ENCODE results near the gene MARK3.

The MARK3 gene

DNA sequence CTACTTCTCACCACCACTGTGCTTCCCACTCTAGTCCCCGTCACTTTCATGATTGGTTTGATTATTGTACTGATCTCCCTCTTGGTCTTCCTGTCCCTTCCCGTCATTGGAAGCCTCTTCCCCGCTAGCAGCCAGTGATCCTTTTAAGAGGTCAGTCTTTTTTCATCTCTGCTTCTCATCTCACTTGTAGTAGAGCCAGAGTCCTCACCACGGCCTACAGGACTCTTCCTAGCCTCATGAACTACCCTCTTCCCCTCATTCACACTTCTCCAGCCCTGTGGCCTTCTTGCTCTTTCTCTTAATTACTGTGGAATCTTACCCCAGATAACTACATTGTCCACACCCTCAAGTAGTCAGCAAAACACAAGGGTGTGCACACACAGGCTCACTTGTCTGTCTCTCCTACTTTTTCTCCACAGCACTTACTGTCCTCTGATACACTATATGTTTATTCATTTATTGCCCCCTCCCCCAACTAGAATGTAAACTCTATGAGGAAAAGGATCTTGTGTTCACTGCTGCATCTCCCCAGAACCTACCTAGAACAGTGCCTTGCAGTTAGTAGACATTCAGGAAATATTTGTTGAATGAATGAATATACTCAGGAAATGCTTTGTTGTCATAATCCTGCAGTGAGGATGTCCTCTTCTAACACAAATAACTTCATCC is 71.1 kb downstream of the MARK3 start:
- DNase-seq = no peak
- in situ Hi-C loops (cut with HindIII; ENCODE audit: low pct_ligation_motif_present, low pct_unique_long_range_greater_than_20kb, low sequenced_read_pairs) = no loop called here

DNA sequence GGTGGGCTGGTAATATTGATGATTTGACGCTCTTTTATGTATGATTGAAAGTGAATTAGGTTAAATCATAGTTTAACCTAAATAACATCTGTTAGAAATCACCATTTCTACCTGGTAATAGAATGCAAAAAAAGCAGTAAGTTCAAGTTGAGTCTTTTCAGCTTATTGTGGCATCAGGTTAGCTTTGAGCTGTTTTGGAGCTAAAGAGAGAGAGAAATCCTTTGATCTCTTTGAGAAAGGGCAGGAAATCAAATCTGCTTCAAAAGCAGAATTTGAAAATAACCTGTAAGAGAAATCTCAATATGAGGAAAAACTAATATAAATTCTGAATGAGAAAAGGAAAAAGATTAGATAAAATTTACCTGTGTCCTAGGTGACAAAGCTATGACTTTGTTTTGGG is 75.2 kb downstream of the MARK3 start:
- no peak for DNase-seq
- in situ Hi-C loops (cut with HindIII; ENCODE audit: low pct_ligation_motif_present, low pct_unique_long_range_greater_than_20kb, low sequenced_read_pairs) = no loop called here

DNA sequence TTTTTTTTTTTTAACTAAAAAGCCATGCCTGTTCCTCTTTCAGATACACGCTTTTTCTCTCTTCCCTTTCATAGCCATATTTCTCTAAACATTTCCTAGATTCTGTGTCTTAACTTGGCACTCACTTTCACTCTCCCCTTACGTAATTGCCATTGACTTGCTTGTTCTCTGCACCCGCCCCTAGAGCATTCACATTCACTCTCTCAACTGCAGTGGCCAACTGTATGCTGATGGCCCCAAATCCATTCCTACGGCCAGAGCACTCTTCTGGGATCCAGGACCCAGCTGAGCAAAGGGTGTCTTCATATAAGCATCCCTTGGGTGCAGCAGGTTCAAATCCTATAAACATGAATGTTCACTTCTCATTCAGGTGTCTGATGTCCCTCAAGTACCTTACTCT is 77.9 kb downstream of the MARK3 start:
- no peak for DNase-seq
- in situ Hi-C loops (cut with HindIII; ENCODE audit: low pct_ligation_motif_present, low pct_unique_long_range_greater_than_20kb, low sequenced_read_pairs) = no loop called here

DNA sequence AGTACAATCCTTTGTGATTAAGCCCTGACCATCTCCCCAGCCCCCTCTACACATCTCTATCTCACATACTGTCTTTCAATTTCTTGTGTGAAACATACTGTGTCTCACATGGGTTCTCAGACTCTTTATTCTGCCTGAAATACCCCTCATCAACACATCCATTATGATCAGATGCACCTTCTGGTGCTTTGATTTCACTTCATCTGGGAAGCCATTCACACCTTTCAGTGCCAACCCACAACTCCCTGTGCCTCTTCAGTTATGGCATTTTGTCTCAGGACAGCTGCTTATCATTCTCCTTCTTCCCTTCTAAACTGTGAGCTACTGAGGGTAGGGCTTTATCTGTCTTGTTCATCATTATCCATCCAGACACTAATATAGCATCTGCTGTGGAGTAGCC is 78.6 kb downstream of the MARK3 start:
- in situ Hi-C loops (cut with HindIII; ENCODE audit: low pct_ligation_motif_present, low pct_unique_long_range_greater_than_20kb, low sequenced_read_pairs) = no loop called here
- DNase-seq = no peak

DNA sequence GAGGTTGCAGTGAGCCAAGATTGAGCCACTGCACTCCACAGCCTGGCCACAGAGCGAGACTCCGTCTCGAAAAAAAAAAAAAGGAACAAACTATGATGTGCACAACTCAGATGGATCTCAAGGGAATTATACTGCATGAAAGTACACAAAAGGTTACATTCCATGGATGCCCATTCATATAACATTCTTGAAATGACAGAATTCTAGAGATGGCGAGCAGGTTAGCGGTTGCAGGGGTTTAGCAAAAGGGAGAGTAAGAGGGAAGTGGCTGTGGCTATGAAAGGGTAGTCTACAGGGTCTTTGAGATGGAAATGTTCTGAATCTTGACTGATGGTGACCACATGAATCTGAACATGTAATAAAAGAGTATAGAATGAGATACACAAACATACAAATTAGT is 87.7 kb downstream of the MARK3 start:
- DNase-seq = no peak
- in situ Hi-C loops (cut with HindIII; ENCODE audit: low pct_ligation_motif_present, low pct_unique_long_range_greater_than_20kb, low sequenced_read_pairs) = no loop called here

DNA sequence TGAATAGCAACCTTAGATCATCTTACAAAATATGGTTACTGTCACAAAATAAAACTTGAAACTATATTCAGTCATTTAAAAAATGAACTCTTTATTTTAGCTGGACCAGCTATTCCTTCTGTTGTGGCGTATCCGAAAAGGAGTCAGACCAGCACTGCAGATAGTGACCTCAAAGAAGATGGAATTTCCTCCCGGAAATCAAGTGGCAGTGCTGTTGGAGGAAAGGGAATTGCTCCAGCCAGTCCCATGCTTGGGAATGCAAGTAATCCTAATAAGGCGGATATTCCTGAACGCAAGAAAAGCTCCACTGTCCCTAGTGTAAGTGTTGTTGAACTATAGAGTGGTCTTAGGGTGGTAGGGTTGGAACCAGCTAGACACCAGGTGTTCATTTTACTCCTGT is 89.7 kb downstream of the MARK3 start:
- in situ Hi-C loops (cut with HindIII; ENCODE audit: low pct_ligation_motif_present, low pct_unique_long_range_greater_than_20kb, low sequenced_read_pairs) = no loop called here
- DNase-seq = no peak

DNA sequence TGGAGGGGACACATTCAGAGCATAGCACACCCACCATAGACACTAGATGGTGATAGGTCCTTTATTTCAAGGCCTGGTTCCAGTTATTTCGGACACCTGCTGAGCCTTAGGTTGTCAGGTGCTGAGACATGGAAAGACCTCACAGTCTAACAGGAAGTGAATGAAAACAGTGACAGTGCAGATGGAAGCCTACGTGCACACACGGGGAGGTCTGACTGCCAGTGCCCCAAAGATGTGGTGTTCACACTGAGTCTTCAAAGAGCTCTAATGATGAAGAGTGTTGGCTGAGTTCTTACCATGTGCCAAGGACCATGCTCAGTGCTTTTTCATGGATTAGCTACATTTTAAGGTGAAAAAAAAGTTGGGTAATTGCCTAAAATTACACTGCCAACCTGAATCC is 90.8 kb downstream of the MARK3 start:
- DNase-seq = no peak
- in situ Hi-C loops (cut with HindIII; ENCODE audit: low pct_ligation_motif_present, low pct_unique_long_range_greater_than_20kb, low sequenced_read_pairs) = no loop called here

DNA sequence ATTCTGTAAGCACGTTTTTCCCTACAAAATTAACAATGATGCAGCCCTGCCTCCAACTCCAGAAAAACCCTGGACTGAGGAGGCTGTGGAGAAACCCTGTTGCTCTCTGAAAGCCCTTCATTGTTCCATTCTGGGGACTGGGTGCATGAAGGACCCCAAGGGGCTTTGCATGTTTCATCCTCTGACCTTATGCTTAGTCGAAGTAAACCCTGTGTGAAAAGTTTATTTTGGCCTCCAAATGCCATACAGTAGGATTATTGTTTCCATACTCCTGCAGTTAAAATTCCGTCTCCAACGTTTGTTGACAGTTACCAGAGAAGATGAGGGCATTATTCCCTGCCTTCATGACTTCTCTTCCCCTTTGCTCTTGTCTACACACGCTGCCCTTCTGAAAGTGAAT is 91.4 kb downstream of the MARK3 start:
- DNase-seq = no peak

DNA sequence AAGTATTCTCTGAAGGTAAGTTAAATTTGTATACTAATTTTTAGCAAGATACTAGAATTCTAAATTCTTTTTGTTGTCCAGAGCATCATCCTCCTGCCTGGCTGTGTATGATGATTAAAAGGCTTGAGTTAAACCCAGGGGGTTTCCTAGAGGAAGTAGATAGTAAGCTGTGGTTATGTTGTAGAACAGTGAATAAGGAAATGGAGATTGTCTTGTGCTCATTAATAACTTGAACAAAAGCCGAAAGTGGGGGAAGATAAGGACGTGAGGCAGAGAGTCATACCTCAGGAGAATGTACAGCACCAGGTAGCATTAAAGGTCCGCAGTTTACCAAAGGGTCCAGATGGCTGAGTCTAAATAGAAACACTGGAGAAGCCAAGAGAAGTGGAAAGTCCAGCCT is 95.4 kb downstream of the MARK3 start:
- DNase-seq = no peak
- in situ Hi-C loops (cut with HindIII; ENCODE audit: low pct_ligation_motif_present, low pct_unique_long_range_greater_than_20kb, low sequenced_read_pairs) = no loop called here

More for the DNA sequence above, 91.4 kb downstream of the MARK3 start:
- in situ Hi-C loops (cut with HindIII; ENCODE audit: low pct_ligation_motif_present, low pct_unique_long_range_greater_than_20kb, low sequenced_read_pairs) = no loop called here

DNA sequence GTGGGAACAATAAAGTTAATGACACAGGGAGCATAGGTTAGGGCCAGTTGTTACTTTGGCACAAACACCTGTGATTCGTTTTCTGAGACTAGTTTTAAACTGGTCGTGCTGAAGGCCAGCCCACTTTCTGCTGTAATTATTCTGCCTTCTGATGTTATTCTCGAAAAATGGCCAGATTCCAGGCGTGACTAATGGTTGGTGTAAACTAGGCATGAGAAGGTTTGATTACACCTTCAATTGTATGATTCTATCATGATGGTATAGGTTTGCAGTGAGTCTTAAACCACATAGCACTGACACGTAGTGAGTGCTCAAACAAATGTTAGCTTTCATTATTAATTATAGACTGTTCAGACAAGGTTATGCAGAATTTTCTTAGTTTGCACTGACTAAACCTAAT is 98.4 kb downstream of the MARK3 start:
- DNase-seq = no peak
- in situ Hi-C loops (cut with HindIII; ENCODE audit: low pct_ligation_motif_present, low pct_unique_long_range_greater_than_20kb, low sequenced_read_pairs) = no loop called here

DNA sequence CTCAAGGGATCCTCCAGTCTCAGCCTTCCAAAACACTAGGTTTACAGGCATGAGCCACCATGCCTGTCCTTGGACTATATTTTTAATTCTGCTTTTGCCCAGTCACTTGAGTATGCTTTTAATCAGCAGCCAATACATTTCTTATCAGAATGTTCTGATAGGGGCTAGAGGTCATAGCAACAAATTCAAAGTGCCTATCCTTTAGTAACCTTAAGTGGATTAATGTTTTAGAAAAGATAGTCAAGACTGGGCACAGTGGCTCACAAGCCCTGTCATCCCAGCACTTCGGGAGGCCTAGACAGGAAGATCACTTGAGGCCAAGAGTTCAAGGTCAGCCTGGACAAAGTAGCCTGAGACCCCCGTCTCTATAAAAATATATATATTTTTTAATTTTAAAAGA is 100.3 kb downstream of the MARK3 start:
- in situ Hi-C loops (cut with HindIII; ENCODE audit: low pct_ligation_motif_present, low pct_unique_long_range_greater_than_20kb, low sequenced_read_pairs) = no loop called here

DNA sequence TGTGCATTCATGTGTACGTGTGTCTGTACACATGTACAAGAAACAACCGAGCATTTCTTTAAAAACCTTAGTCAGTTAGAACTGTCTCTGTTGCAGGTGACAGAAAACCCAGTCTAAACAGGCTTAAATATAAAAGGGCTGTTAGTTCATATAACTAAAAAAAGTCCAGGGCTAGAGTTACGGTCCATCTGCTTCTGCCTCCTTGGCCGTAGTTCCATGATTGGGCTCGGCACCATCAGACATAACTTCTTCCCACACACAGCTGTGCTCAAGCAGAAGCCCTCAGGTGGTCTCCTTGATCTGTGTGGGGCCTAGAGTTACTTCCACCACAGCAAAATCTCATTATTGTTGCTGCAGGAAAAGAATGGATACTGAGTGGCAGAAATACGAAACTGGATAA is 102.9 kb downstream of the MARK3 start:
- DNase-seq = no peak
- in situ Hi-C loops (cut with HindIII; ENCODE audit: low pct_ligation_motif_present, low pct_unique_long_range_greater_than_20kb, low sequenced_read_pairs) = no loop called here

More for the DNA sequence above, 100.3 kb downstream of the MARK3 start:
- DNase-seq = no peak

DNA sequence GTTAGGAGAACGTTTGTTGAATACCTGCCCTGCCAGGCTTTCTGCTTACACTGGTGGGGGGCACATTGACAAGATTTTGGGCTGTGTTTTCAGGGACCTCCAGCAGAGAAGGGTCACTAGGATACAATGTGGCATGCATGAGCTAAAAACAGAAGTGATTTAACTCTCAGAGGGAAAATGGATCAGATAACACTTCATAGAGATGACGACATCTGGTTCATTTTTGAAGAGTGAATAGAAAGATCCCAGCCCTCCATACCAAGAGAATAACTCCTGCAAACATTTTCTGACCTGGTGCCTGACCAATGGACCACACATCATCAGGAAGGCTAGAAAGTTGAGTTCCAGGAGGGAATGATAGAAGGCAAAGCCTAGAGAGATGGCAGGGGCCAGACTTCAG is 103.7 kb downstream of the MARK3 start:
- in situ Hi-C loops (cut with HindIII; ENCODE audit: low pct_ligation_motif_present, low pct_unique_long_range_greater_than_20kb, low sequenced_read_pairs) = no loop called here
- no peak for DNase-seq

DNA sequence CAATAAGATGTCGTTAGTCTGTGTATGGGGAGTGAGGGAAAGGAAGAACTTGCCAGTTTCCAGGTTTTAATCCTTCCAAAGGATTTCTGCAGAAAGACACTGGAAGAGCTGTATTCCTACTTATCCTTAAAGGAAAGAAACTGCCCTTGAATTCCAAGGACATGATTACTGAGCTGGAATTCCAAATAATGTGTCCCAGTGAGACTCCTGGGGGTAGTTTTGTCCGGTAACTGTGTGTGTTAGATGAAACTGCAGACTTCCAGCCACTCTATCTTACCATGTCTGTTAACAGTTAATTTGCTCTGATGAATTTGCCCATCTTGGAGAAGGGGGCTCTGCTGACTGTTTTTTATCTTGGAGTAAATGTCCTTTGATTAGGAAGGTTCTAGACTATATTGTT is 104.4 kb downstream of the MARK3 start:
- in situ Hi-C loops (cut with HindIII; ENCODE audit: low pct_ligation_motif_present, low pct_unique_long_range_greater_than_20kb, low sequenced_read_pairs) = no loop called here
- no peak for DNase-seq

DNA sequence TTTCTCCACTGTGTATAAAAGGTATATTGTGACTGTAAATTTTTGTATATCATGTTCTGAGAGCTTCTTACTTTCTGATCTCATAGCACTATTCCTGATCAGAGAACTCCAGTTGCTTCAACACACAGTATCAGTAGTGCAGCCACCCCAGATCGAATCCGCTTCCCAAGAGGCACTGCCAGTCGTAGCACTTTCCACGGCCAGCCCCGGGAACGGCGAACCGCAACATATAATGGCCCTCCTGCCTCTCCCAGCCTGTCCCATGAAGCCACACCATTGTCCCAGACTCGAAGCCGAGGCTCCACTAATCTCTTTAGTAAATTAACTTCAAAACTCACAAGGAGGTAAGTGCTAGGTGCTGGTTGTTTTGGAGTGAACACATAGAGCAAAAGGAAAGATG is 106.5 kb downstream of the MARK3 start:
- no peak for DNase-seq
- in situ Hi-C loops (cut with HindIII; ENCODE audit: low pct_ligation_motif_present, low pct_unique_long_range_greater_than_20kb, low sequenced_read_pairs) = no loop called here

DNA sequence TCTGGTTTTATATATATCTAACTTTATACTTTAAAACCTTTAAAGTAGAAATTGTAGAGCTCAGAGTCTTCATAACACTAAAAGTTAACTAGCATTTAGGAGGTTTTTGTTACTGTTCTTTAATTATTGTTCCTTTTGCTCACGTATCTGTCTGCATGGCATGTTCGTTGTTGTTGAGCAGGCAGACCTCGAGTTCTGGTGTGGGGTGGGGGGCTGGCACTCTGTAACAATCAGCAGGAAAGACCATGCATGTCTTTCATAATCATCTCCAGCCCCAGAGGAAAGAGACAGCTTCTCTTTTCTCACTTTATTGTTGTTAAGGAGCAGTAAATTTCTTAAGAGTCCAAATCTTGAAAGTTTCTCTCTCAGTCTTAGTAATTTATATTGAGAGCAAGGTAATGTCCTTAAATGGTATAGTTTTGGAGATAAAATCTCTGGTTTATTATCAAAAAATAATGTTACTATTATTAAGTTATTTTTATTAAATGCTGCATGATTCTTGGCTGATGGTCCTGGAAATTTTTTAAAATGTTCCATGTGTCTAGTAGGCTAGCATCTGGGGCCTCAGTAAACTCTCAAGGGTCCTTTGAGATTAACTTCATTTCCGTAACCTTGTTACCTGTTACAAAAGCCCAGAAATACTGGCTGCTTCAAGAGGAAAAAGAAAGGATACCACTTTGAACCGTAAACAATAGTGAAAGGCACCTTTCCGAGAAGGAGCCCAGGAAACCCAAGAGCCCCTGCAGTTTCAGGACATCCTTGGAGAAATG is 107.1 kb downstream of the MARK3 start:
- no peak for DNase-seq
- in situ Hi-C loops (cut with HindIII; ENCODE audit: low pct_ligation_motif_present, low pct_unique_long_range_greater_than_20kb, low sequenced_read_pairs) = no loop called here

DNA sequence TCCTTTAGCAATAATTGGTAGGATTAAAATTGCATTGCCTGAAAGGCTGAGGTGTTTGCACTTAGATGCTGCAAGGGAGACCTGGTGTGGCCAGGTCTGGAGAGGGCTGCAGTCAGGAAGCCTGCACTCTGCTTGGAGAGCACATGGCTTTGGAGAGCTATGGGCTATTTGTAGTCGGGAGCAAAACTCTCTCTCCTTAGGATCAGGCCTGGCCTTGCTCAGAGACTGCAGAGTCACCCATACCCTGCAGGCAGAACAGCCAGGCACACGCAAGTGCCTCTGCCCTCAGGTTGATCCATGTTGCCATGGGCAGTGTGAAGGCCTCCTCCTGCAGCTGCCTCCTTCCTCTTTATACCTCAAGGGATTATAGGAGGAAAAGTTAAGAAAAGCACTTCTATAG is 110.6 kb downstream of the MARK3 start:
- in situ Hi-C loops (cut with HindIII; ENCODE audit: low pct_ligation_motif_present, low pct_unique_long_range_greater_than_20kb, low sequenced_read_pairs) = no loop called here
- no peak for DNase-seq

DNA sequence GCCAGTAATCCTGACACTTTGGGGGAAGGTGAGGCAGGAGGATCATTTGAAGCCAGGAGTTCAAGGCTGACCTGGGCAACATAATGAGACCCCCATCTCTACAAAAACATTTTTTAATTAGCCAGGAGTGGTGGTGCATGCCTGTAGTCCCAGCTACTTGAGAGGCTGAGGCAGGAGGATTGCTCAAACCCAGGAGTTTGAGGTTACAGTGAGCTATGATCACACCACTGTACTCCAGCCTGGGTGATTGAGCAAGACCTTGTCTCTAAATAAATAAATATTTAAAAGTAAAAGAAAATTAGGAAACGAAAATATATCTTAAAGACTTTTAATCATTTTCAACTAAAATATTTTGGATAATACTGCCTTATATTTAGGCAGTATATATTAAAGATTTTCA is 111.6 kb downstream of the MARK3 start:
- no peak for DNase-seq
- in situ Hi-C loops (cut with HindIII; ENCODE audit: low pct_ligation_motif_present, low pct_unique_long_range_greater_than_20kb, low sequenced_read_pairs) = no loop called here

DNA sequence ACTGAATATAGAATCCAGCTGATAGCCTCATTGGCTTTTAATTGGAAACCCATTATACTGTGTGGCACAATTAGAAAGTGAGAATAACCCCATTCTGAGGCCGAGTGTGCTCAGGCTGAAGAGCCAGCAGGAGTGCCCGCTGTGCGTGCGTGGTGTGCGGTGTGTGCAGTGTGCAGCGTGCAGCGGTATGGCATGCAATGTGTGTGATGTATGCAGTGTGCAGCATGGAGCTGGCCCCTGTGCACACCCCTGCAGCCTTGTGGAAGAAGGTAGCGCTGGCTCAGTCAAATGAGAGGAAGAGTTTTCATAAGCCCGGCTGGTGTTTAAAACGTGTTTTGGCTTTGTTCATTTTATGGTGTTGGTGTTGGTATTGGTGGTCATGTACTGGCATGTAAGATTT is 114.5 kb downstream of the MARK3 start:
- DNase-seq = no peak
- in situ Hi-C loops (cut with HindIII; ENCODE audit: low pct_ligation_motif_present, low pct_unique_long_range_greater_than_20kb, low sequenced_read_pairs) = no loop called here

Measured in ACHN (cell line).